NCI-H2196 treated with DMSO at 0.1 percent for 48 hours (cell line): ENCODE measurements around the gene DAB2IP.

Experiments
- DNase-seq: peaks from one replicate; lab custom pipeline; 2025; ENCODE audit not compliant: unreplicated experiment; lab: John Stamatoyannopoulos, UW

Gene DAB2IP

GRCh38 chr9:121720311-121721057 lies 69.0 kb downstream of the DAB2IP start:
- peak; percentile 10 for DNase-seq

- DNase-seq: no peak
Measured at GRCh38 chr9:121721058-121721350, 69.6 kb downstream of the DAB2IP start.

GRCh38 chr9:121721770-121722169 lies 70.3 kb downstream of the DAB2IP start:
- DNase-seq: no peak

- no peak for DNase-seq
Measured at GRCh38 chr9:121725008-121725775, 73.8 kb downstream of the DAB2IP start.

GRCh38 chr9:121727295-121728020 lies 76.0 kb downstream of the DAB2IP start:
- no peak for DNase-seq

- no peak for DNase-seq
Measured at GRCh38 chr9:121728916-121729315, 77.5 kb downstream of the DAB2IP start.

GRCh38 chr9:121729769-121730562 lies 78.5 kb downstream of the DAB2IP start:
- DNase-seq: no peak

GRCh38 chr9:121731090-121731489 lies 79.7 kb downstream of the DAB2IP start:
- DNase-seq: no peak

GRCh38 chr9:121731919-121732318 lies 80.5 kb downstream of the DAB2IP start:
- no peak for DNase-seq

- no peak for DNase-seq
Measured at GRCh38 chr9:121732389-121732788, 81.0 kb downstream of the DAB2IP start.

GRCh38 chr9:121732886-121733285 lies 81.5 kb downstream of the DAB2IP start:
- no peak for DNase-seq

GRCh38 chr9:121734465-121734864 lies 83.0 kb downstream of the DAB2IP start:
- DNase-seq: no peak

- DNase-seq: no peak
Measured at GRCh38 chr9:121735065-121735792, 83.8 kb downstream of the DAB2IP start.

- no peak for DNase-seq
Measured at GRCh38 chr9:121735793-121736770, 84.6 kb downstream of the DAB2IP start.

GRCh38 chr9:121736934-121737462 lies 85.6 kb downstream of the DAB2IP start:
- DNase-seq: no peak

- no peak for DNase-seq
Measured at GRCh38 chr9:121737481-121737931, 86.1 kb downstream of the DAB2IP start.

- DNase-seq: no peak
Measured at GRCh38 chr9:121738411-121738810, 87.0 kb downstream of the DAB2IP start.

GRCh38 chr9:121738968-121739367 lies 87.5 kb downstream of the DAB2IP start:
- DNase-seq: no peak

GRCh38 chr9:121739971-121740370 lies 88.5 kb downstream of the DAB2IP start:
- no peak for DNase-seq
